Measurements from ENCODE around the gene CAMTA1.

CAMTA1 gene

GRCh38 chr1:7227654-7228053 lies 442.4 kb downstream of the CAMTA1 start:
- DNase-seq (ENCODE audit: low read depth in 2 of 2): no peak

GRCh38 chr1:7228252-7228961 lies 443.2 kb downstream of the CAMTA1 start:
- no peak for DNase-seq (ENCODE audit: low read depth in 2 of 2)

DNA sequence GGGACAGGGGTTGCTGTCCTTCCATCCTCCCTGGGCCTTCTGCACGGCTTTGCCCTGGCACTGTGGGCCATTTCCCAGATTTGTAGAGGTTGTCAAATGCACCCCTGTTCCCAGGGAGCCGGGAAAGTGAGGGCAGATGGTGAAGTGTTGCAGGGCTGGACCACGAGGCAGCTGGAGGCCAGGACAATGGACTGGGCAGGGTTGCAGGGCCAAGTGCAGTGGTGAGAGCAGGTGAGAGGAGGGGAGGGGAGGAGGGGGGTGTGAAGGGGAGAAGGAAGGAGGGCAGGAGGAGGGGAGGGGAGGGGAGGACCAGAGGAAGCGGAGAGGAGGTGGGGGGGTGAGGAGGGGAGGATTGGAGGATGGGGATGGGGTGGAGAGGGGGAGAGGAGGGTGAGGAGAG lies 443.9 kb downstream of the CAMTA1 start:
- DNase-seq (ENCODE audit: low read depth in 2 of 2): no peak

DNA sequence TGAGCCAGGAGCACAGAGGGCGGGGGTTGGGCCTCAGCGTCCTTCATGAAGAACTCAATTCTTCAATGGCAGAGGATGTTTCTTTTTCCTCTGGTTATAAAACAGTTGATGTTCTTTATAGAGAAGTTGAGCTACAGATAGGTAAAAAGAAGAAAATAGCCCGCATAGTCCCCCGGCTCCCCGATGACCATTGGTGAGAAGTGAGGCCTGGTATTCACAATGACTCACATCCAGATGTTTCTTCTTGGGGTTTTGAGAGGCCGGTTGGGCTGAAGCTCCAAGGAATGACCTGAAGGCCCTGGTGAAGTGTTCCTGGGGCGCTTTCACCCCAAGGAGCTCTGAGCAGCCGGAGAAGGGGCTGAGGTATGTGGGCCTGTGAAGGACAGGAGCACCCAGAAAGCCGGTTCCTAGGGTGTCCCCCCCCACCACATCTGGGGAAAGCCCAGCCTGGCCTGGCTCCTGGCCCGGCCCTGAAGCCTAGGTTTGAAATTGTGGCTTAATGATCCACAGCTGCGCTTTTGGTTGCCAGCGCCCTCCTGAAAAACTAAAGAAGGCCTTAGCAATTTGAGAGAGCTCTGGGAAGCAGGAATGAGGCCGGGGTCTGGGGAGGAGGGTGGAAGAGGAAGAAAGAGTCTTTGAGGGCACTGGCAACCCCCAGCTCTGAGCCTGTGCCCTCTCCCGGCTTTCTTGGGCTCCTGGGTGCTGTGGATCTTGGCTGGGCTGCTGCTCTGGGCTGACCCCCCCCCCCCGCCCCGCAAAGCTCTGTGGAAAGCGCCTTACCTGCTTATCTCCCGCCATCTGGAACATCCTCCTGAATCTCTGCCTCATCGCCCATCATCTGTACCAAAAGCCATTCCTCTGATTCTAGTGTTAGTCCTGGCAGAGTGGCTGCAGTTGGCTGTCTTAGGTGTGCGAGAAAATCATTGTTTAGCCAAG lies 444.7 kb downstream of the CAMTA1 start:
- DNase-seq (ENCODE audit: low read depth in 2 of 2): no peak

DNA sequence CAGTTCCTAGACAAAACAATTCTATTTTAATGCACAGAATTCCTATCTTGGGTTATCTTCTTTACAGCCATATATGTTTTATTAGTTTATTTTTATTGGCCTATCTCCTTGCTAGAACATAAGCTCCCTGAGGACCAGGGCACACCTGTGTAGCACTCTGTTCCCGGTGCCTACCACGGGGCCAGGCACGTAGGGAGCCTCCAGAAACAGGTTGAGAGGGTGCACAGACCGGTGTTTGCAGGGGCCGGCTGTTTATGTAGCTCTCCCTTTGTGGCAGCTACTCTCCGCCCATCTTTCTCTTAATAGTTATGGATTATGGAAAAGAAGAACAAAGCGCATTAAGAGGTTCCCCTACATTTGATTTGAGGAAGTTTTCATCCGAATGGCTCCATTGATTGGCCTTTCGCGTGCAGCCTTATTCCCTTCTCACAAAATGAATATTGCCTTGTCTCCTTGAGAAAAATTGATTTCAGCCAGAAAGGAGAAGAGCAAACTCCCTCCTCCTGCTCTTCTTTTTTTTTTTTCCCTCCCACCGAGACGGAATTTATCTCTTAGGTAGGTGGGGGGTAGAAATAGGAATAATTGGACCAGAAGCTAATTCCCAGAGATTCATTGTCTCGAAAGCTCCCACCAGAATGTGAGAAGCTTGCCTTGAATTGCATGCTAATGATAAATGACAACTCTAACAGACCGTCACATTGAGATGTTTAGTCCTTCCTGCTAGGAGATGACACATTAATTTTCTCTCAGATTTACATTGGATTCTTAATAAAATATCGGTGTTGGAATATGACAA lies 447.4 kb downstream of the CAMTA1 start:
- no peak for DNase-seq (ENCODE audit: low read depth in 2 of 2)

DNA sequence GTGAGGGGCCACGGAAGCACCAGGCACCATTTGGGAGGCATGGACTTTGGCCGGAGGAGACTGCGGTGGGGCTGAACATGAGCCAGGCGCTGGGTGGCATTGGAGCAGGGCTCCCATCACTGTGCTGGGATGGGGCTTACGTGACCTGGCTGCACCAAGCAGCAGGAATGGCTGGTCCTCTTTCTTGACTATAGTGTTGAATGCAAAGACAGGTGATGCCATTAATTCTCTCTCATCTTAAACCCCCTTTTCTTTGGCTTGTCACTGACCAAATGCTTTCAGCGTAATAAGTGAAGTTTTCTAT lies 447.9 kb downstream of the CAMTA1 start:
- no peak for DNase-seq (ENCODE audit: low read depth in 2 of 2)

DNA sequence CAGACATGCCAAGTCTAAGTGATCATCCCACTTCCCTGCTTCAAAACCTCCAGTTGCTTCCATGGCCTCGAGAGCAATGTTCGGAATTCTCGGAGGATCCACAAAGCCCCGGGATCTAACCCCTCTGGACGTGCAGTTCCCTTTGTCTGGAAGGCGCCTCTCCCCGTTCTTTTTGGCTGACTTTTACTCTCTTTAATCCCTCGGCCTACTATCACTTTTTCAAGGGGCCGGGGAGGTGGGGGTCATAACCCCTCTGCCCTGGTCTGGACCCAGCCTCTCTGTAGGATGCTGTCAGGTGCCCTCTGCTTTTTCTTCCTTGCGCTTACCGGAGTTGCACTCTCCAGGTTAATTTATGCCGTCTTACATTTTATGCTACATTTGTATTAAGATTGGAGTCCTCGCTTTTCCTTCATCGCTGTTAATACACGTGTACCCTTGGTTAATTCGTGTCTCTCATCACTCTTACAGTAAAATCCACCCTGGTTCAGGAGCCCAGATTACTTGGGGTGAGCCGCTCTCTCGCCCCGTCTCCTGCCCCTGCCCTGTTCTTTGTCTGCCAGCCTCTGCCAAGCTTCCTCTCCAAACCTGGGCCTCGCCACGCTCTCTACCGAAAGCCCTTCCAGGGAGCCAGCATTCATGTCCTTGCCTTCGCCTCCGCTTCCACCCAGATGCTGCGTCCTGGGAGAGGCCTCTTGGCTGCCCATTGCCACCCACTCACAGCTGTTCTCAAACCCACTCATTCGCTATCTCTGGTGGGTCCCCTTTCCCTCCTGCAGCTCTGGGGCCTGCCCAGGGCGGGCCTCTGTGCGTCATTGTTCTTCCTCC lies 448.6 kb downstream of the CAMTA1 start:
- DNase-seq (ENCODE audit: low read depth in 2 of 2): no peak

DNA sequence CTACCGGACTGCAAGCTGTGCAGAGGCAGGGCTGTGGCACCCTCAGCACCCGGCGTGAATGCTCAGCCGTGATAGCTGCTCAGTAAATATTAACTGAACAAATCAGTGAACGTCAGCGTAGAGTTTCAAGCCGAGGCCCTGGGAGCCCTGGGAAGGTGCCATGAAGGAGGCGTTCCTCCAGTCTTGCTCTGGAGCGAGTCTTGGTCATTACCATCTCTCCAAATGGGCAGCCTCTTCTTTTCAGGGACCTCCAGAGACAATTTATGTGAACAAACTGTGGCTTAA lies 449.2 kb downstream of the CAMTA1 start:
- no peak for DNase-seq (ENCODE audit: low read depth in 2 of 2)

DNA sequence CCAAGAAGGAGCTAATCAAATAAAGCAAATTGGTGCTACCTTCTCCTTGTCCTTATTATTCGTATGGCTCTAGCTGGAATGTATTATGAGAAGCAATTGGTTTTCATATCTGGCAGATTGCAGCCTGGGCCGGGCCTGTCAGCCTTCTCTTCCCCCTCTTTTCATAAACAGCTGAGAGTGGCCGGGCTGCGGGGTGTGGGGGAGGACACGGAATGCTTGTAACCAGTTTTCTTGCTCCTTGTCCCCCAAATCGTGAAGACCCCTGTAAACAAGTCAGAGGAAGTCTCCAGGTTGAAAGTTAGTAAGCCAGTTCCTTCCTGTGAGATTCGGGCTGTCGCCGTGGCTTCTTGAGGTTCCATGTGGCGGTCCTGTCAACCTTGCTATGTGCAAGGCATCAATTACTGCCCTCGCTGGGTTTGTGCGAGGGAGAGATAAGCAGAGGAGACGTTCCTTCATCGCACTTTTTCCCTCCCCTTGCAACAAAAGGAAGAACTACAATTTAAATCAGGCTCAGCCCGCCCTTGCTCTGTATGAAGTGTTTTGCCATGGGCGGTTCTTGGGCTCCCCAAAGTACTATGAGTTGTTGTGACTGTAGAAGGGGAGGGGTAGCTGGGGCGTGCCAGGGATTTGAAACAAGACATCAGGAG lies 450.7 kb downstream of the CAMTA1 start:
- DNase-seq (ENCODE audit: low read depth in 2 of 2): no peak

GRCh38 chr1:7236844-7237515 lies 451.7 kb downstream of the CAMTA1 start:
- DNase-seq (ENCODE audit: low read depth in 2 of 2): no peak

DNA sequence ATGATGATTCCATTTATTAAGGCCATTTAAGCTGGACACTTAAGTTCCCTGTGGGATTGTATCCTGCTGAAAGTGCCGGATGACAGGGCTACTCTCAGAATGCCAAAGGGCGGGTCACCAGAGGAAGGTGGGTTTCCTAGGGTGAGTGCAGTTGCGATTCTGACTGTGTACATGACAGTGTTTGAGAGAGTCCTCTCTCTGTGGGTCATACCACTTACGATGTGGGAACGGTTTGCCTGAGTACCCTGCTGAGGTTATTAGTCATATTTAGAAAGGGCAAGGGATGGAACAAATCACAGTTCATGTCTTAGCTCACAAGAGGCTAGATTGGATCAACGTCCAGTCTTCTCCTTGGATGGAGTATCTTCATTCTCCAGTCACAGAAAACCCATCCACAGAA lies 461.9 kb downstream of the CAMTA1 start:
- DNase-seq (ENCODE audit: low read depth in 2 of 2): no peak

DNA sequence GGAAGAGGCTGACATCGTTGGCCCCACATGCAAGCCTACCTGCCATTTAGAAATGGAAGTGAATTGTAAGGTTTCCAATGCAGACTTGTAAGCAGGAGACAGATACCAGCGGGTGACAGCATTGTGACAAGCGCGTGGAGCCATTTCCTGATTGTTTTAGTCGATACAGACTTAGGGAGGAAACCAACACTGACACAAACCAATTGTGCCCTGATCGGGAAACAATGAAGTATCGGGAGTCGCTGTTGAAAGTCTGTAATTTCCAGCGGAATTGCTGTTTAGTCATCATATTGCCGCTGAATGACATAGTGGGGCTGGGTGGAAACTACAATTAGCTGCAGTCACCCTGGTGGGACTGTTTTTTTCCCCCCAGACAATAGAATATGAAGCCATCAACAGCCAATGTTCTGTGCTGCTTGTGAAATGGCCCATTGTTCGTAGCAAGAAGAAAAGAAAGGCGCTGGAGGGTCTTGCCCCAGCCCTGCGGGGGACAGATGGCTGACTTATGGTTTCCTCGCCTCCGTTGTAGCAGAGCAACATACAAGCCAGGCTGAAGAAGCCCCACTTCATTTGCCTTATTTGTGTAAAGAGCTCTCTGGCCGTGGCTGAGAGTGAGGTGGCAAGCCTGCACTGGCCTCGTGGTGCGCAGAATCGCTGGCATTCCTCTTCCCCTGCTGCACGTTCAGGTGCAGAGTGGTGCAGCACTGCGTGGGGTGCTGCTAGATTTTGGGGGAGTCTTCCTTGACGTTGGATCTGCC lies 462.7 kb downstream of the CAMTA1 start:
- no peak for DNase-seq (ENCODE audit: low read depth in 2 of 2)

DNA sequence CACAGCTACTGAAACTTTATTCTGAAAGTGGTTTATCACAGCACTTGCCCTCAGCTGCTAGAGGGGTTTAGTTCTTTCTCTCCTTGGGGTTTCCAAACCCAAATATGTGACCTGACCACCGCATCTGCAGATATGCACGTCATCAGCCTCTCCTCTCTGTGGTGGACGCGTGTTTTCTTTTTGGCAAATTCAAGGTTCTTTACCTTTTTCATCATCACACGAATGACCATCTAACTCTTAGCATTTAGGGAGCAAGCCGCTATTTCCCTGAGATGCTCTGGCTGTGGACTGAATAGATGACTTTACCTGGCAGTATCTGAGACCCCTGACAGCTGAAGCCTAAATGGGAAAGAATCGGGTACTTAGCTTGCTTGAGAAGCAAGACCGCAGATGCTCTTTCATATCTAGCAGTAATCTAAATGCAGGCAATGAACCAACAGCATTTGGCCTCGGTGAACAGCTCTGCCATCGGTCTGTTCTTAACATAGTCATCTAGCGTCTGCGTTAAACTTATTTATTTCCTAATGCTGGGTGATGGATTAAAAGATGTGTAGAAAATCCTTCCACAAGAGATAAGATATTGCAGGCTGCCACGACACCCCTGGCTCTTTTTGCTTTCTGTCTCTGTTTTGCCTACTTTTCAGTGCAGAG lies 463.4 kb downstream of the CAMTA1 start:
- no peak for DNase-seq (ENCODE audit: low read depth in 2 of 2)

DNA sequence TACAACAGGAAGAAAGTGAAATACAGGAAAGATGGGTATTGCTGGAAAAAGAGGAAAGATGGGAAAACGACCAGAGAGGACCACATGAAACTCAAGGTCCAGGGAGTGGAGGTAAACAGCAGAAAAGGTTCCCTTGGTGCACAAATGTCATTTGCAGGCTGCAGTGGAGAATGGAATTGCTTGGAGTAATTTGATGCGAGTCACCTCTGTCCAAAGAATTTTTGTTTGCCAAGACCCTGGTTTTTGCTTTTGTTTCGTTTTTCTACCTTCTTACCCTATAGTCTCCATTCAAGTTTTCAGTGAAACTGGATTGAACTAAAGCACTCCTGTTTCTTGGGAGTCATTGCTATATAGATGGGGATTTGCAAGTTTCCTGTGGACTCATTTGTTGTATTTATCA lies 464.3 kb downstream of the CAMTA1 start:
- no peak for DNase-seq (ENCODE audit: low read depth in 2 of 2)

DNA sequence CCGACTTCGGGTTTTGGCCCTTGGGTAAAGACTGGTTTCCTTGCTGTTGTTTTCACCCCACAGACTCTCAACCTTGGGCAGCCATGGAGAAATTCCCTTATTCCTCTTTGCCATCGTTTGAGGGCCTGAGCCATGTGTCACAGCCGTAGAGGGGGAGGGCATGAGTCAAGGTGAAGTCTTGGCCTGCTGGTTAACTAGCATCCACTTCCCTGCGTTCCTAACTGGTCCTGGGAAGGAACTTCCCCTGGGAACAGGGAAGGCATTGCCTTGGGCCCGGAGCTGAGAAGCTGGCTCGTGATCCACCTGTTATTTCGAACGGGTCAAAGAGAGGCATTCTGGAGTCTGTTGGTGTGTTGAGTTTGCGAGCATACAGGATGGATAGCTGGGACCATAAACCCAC lies 464.9 kb downstream of the CAMTA1 start:
- no peak for DNase-seq (ENCODE audit: low read depth in 2 of 2)

DNA sequence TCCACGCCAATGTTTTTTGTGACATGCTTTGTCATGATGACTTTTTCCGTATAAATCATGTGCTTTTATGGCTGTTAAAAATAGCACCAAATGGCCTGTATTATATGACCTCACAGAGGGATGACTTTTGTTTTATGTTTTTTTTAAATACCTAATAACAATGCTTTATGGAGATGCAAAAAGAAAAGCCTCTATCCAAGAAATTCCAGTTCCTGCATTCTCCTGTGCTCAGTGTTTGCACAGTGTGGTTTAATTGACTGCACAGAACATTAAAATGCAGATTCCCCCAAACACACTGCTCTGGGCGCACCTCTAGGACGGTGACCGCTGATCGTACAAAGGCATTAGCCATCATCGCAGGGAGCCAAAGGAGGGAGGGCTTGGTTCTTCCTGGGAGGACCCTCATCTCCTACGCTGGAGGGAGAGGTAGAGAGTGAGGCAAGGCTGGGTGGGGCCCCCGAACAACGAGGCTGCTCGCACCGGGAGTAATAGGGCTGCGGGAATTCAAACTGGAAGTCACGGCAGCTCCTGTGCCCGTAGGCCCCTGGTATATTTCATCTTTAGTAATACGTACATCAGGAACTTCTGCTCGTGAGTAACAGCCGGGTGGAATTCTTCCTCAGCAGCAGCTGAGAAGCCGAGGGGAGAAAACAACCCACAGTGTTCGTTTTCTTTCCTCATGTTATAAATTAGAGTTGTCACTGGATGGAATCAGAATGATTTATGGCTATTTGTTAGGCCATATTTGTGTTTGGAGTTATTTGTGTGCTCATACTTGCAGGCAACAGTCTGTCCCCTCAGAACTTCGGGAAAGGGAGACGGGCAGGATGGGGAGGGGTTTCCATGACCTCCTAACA lies 465.6 kb downstream of the CAMTA1 start:
- DNase-seq (ENCODE audit: low read depth in 2 of 2): no peak

DNA sequence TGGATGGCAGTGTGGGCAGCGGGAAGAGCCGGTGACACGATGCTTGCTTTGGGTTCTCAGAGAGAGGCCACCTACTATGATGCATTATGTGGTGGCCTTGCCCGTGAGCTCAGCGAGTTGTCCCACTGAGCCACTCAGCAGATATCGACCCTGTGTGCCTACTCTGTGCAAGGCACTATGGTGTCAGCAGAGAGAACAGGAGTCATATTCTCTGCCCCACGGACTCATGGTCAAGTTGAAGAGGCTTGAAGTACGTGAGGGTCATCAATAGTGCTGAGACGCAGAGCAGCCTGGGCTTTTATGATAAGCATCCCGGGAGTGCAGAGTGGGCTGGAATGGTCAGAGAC lies 466.2 kb downstream of the CAMTA1 start:
- DNase-seq (ENCODE audit: low read depth in 2 of 2): no peak

DNA sequence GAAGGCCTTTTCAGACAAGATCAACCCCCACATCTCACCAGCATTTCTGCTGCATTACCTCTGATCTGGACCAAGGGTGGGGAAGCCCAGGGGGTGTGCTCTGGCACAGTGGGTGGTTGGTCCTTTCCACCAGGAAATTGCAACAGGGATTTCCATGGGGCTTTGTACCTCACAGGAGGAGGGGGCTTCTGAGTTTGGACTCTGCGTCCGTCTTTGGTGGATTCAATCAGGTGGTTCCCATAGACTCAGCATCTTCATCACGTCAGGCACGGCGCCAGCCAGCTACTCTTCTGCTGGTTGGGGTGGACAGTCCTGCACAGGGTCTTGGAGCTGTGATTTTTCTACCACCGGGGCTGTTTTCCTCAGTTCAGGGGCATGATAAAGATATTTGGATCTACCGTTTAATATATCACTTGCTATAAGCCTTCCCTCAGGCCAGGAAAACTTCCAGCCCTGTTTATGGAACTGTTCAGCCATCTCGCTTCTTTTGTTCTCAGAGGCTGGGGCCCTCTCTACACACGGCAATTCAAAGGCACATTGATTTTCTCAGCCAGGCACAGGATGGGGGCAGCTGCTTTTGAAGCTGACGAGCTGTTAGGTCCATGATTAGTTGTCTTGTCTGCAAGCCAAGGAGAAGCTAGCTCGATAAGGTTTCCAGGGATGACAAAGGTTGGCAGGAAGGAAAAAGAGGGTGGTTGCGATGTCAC lies 467.3 kb downstream of the CAMTA1 start:
- no peak for DNase-seq (ENCODE audit: low read depth in 2 of 2)
